ENCODE measurements around the gene PDE1C. TPM values are rescaled to one million over a fixed set of nuclear protein-coding genes. Genes with fewer than 3 reads are reported as not detected.
A peak's percentile ranks its signal among the peaks of the same experiment; 100 is the strongest.

Gene PDE1C
- total RNA-seq, 1 experiment from 2014 or later, result 0.02 TPM

GRCh38 chr7:32066441-32066840 lies 3.8 kb downstream of the PDE1C start:
- H3K36me3 ChIP-seq, result no peaks in the 10 kb centered on the region
- no peaks in the 10 kb centered on the region for H3K4me1 ChIP-seq
- H3K4me3 ChIP-seq, result no peak overlapping the region
- H3K27me3 ChIP-seq, result no peaks in the 10 kb centered on the region
- H3K9me3 ChIP-seq (replicated peaks), result no peaks in the 10 kb centered on the region
- H3K27ac ChIP-seq, result no peak overlapping the region
- no peak for DNase-seq

GRCh38 chr7:32063614-32064013 lies 6.6 kb downstream of the PDE1C start:
- H3K4me1 ChIP-seq, result peaks cover 12% of the 10 kb centered on the region; the same call in 1 of the 2 replicates
- no peaks in the 10 kb centered on the region for H3K36me3 ChIP-seq
- DNase-seq, result no peak
- H3K27me3 ChIP-seq, result no peaks in the 10 kb centered on the region
- H3K4me3 ChIP-seq, result no peak overlapping the region
- H3K27ac ChIP-seq, result no peak overlapping the region
- H3K9me3 ChIP-seq (replicated peaks), result no peaks in the 10 kb centered on the region

- Histone ChIP-seq H3K27me3 (no peaks in the 10 kb centered on the region), H3K4me3 (no peak overlapping the region), H3K36me3 (no peaks in the 10 kb centered on the region), H3K27ac (no peak overlapping the region), H3K9me3 (replicated peaks) (no peaks in the 10 kb centered on the region), H3K4me1 (peaks cover 14% of the 10 kb centered on the region; the same call in 1 of the 2 replicates)
- peak; percentile 42 to 62 for DNase-seq
Measured at GRCh38 chr7:32062150-32062549, 8.1 kb downstream of the PDE1C start.

GRCh38 chr7:32061346-32061745 lies 8.9 kb downstream of the PDE1C start:
- H3K9me3 ChIP-seq (replicated peaks), result no peaks in the 10 kb centered on the region
- no peak for DNase-seq
- H3K4me1 ChIP-seq, result peaks cover 14% of the 10 kb centered on the region; the same call in 1 of the 2 replicates

GRCh38 chr7:32059289-32060011 lies 10.8 kb downstream of the PDE1C start:
- Histone ChIP-seq H3K27me3 (no peaks in the 10 kb centered on the region), H3K4me3 (no peak overlapping the region), H3K9me3 (replicated peaks) (no peaks in the 10 kb centered on the region), H3K27ac (peak overlapping the region; percentile 35; the same call in 1 of the 2 replicates), H3K4me1 (peaks cover 14% of the 10 kb centered on the region; the same call in 1 of the 2 replicates), H3K36me3 (no peaks in the 10 kb centered on the region)
- DNase-seq, result peak; percentile 22 to 44

More at GRCh38 chr7:32061346-32061745, 8.9 kb downstream of the PDE1C start:
- H3K36me3 ChIP-seq, result no peaks in the 10 kb centered on the region
- no peaks in the 10 kb centered on the region for H3K27me3 ChIP-seq
- no peak overlapping the region for H3K4me3 ChIP-seq
- no peak overlapping the region for H3K27ac ChIP-seq

GRCh38 chr7:32058002-32058401 lies 12.2 kb downstream of the PDE1C start:
- H3K4me1 ChIP-seq, result peaks cover 14% of the 10 kb centered on the region; the same call in 1 of the 2 replicates
- no peaks in the 10 kb centered on the region for H3K27me3 ChIP-seq
- no peak overlapping the region for H3K27ac ChIP-seq
- no peaks in the 10 kb centered on the region for H3K36me3 ChIP-seq
- DNase-seq, result no peak
- H3K4me3 ChIP-seq, result no peak overlapping the region
- no peaks in the 10 kb centered on the region for H3K9me3 ChIP-seq (replicated peaks)

DNA sequence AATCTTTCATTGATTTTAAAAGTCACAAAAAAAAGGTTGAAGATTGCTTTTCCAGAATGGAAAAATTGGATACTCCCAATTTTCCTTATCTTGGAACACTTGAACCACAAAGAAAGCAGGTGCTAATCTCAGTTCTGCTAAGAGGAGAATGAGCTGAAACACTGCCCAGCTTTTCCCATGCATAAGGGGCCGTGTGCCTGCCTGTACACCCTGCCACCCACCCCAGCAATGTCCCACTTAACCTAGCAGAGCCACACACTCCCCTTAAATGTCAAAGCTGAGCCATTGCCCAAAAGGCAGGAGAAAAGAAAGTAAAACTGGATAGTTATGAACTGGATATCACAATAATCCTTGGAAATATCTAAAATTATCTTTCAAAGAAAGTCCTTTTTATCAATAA lies 13.4 kb downstream of the PDE1C start:
- Histone ChIP-seq H3K9me3 (replicated peaks) (no peaks in the 10 kb centered on the region), H3K4me1 (peaks cover 14% of the 10 kb centered on the region; the same call in 1 of the 2 replicates), H3K27me3 (no peaks in the 10 kb centered on the region), H3K4me3 (no peak overlapping the region), H3K36me3 (no peaks in the 10 kb centered on the region), H3K27ac (no peak overlapping the region)
- DNase-seq, result no peak

- no peak overlapping the region for H3K27ac ChIP-seq
- H3K4me1 ChIP-seq, result no peaks in the 10 kb centered on the region
- no peak overlapping the region for H3K4me3 ChIP-seq
- H3K27me3 ChIP-seq, result no peaks in the 10 kb centered on the region
- no peaks in the 10 kb centered on the region for H3K36me3 ChIP-seq
- H3K9me3 ChIP-seq (replicated peaks), result no peaks in the 10 kb centered on the region
- no peak for DNase-seq
Measured at GRCh38 chr7:32053204-32053603, 17.0 kb downstream of the PDE1C start.

DNA sequence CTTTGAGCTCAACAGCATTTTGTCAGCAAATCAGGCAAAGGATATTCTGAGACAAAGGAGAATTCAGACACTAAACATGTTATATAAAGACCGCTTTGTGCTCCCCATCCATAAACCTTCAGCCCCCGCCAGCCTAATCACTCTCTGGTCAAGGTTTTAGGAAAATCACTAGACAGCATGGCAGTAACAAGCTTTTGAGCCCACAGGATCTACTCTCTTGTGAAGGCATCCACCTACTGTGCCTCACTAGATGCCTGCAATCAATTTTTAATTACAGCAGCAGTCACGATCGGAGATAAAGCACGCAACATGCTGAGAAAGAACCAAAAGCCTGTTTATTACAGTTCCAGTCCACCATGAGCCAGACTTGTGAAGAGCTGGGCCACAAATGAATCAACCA lies 19.1 kb downstream of the PDE1C start:
- Histone ChIP-seq H3K4me3 (no peak overlapping the region), H3K27me3 (no peaks in the 10 kb centered on the region), H3K27ac (no peak overlapping the region), H3K9me3 (replicated peaks) (no peaks in the 10 kb centered on the region), H3K36me3 (no peaks in the 10 kb centered on the region), H3K4me1 (no peaks in the 10 kb centered on the region)
- DNase-seq, result no peak

DNA sequence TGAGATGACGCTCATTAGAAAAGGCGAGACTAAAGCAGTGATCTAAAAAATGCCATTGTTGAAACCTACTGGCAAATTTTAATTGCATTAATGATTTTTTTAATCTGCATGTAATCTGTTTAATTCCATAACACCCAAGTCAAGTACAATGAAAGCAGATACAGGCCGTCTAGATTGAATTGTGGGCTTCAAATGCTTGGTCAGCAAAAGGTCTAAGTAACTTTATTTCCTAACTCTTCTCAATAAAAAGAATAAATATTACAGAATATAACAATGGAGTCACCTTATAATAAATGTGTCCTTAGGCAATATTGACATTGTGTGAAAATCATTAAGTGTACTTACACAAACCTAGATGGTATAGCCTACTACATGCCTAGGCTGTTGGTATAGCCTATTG lies 20.6 kb downstream of the PDE1C start:
- no peak for DNase-seq
- H3K9me3 ChIP-seq (replicated peaks), result no peaks in the 10 kb centered on the region
- no peak overlapping the region for H3K27ac ChIP-seq
- H3K4me3 ChIP-seq, result no peak overlapping the region
- no peaks in the 10 kb centered on the region for H3K27me3 ChIP-seq
- H3K36me3 ChIP-seq, result no peaks in the 10 kb centered on the region
- no peaks in the 10 kb centered on the region for H3K4me1 ChIP-seq

- H3K27ac ChIP-seq, result no peak overlapping the region
- no peak for DNase-seq
- H3K4me1 ChIP-seq, result no peaks in the 10 kb centered on the region
- H3K4me3 ChIP-seq, result no peak overlapping the region
- no peaks in the 10 kb centered on the region for H3K9me3 ChIP-seq (replicated peaks)
- no peaks in the 10 kb centered on the region for H3K36me3 ChIP-seq
- no peaks in the 10 kb centered on the region for H3K27me3 ChIP-seq
Measured at GRCh38 chr7:32048970-32049491, 21.2 kb downstream of the PDE1C start.

DNA sequence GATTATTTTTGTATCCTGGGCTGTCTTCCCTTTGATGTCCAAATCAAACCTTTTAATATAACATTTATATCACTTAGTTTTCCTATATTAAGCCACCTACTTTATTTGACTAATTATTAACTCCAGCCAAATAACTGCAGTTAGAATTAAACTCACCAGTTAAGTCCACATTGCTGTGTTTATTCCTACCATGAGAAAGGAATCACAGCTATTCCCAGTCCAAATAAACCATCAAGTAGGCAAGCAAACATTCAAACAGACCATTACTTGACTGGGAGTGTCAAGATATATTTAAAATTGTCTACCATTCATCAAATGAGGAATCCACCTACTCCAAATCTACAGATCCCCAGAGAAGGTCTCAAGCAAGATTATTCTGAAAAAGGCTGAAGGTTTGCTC lies 22.4 kb downstream of the PDE1C start:
- Histone ChIP-seq H3K4me3 (no peak overlapping the region), H3K27me3 (no peaks in the 10 kb centered on the region)

GRCh38 chr7:32047075-32047474 lies 23.1 kb downstream of the PDE1C start:
- Histone ChIP-seq H3K9me3 (replicated peaks) (no peaks in the 10 kb centered on the region), H3K36me3 (no peaks in the 10 kb centered on the region), H3K4me1 (no peaks in the 10 kb centered on the region), H3K27me3 (no peaks in the 10 kb centered on the region), H3K27ac (no peak overlapping the region), H3K4me3 (no peak overlapping the region)
- no peak for DNase-seq

More for the DNA sequence above, 22.4 kb downstream of the PDE1C start:
- H3K36me3 ChIP-seq, result no peaks in the 10 kb centered on the region
- DNase-seq, result no peak
- no peak overlapping the region for H3K27ac ChIP-seq
- no peaks in the 10 kb centered on the region for H3K9me3 ChIP-seq (replicated peaks)
- H3K4me1 ChIP-seq, result no peaks in the 10 kb centered on the region

GRCh38 chr7:32045228-32045627 lies 25.0 kb downstream of the PDE1C start:
- no peaks in the 10 kb centered on the region for H3K9me3 ChIP-seq (replicated peaks)
- H3K4me1 ChIP-seq, result no peaks in the 10 kb centered on the region
- H3K36me3 ChIP-seq, result no peaks in the 10 kb centered on the region
- peaks cover 3% of the 10 kb centered on the region; the same call in 1 of the 2 replicates for H3K27me3 ChIP-seq
- DNase-seq, result no peak
- H3K4me3 ChIP-seq, result no peak overlapping the region
- H3K27ac ChIP-seq, result no peak overlapping the region

DNA sequence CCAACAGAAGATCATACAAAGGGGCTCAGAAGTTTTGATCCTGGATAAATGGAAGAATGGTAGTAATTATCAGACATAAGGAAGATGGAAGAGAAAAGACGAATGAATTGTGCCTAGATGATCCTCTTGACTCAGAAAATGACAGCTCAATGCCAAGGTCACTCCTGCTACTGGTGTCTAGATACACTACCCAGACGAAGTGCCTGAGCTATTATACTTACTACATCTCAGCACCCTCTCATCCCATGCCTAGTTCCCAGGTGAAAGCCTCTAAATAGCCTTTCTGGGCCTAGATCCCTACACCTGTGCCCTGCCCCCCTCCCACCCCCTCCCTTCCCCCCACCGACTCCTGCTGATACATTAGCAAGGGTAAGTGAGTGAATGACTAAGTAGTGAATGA lies 25.5 kb downstream of the PDE1C start:
- H3K4me3 ChIP-seq, result no peak overlapping the region
- no peak overlapping the region for H3K27ac ChIP-seq
- H3K36me3 ChIP-seq, result no peaks in the 10 kb centered on the region
- DNase-seq, result no peak
- H3K9me3 ChIP-seq (replicated peaks), result no peaks in the 10 kb centered on the region
- no peaks in the 10 kb centered on the region for H3K4me1 ChIP-seq
- H3K27me3 ChIP-seq, result peaks cover 3% of the 10 kb centered on the region; the same call in 1 of the 2 replicates

DNA sequence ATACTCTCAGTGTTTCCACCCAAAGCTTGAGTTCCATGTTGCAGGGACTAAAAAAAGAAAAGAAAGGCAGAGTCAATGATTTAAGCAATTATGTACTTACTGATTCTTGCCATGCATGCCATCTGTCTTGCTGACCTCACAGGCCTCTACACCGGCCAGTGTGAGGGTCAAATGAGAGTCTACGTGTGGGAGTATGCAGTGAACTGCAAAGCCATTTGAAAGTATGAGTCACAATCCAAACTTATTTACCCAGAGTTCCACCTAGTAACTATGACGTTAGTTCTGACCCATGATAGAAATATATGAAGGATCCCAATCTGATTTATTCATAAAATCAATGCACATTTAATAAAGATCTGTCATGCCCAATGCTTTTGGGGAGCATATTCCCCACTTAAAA lies 26.5 kb downstream of the PDE1C start:
- peaks cover 3% of the 10 kb centered on the region; the same call in 1 of the 2 replicates for H3K27me3 ChIP-seq
- H3K4me1 ChIP-seq, result no peaks in the 10 kb centered on the region
- no peak overlapping the region for H3K27ac ChIP-seq
- H3K36me3 ChIP-seq, result no peaks in the 10 kb centered on the region
- DNase-seq, result no peak
- H3K4me3 ChIP-seq, result no peak overlapping the region
- H3K9me3 ChIP-seq (replicated peaks), result no peaks in the 10 kb centered on the region
